ENCODE data around the gene COL6A5.
"Not testable (repeated sequence)": the region's sequence is repeated elsewhere in the genome, so short reads cannot be mapped to it uniquely, and the experiment has no call there.

COL6A5 gene

DNA sequence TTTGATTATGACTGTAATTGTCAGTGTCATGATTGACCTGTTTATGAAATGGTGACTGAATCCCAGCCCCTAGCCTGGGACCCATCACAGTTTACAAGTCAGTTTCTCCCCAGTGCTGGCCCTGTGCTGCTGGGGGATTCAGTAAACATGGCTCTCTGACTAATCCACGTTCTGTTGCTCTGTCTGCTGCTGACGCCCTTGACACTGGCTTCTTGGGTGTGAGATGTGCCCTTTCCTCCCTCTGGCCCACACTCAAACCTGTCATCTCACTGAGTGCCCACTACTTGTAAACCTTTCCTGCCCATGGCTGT is 84.2 kb downstream of the COL6A5 start:
- DNase-seq (no peak), ATAC-seq (replicated peaks) (no peak)
- peaks cover 8 to 16% of the 10 kb centered on the region in 2 donors for H3K27me3 Mint-ChIP-seq
- no peaks in the 10 kb centered on the region for H3K36me3 Mint-ChIP-seq (ENCODE audit: insufficient read depth)
- H3K27ac Mint-ChIP-seq = no peak overlapping the region
- H3K4me3 Mint-ChIP-seq = no peak overlapping the region
- H3K4me1 Mint-ChIP-seq (ENCODE audit: low read depth in 2 of 2) = no peaks in the 10 kb centered on the region
- H3K9me3 Mint-ChIP-seq = no peaks in the 10 kb centered on the region

DNA sequence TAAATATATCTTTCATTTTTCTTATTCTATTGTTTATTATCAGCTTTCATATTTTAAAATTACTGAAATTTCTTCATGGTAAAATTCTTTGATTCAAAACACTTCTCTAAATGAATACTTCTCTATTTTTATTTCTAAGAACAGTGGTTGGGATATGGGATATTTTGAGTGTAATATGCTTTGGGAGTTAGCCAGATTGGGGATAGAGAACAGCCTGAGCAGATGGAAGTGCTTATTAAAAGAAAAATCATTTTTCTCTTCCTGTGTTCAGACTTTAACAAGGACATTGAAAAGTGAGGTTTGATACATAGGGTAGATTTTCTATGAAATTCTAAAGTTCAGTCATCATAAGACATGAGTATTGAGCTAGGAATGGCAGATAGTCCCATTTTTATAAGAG is 84.8 kb downstream of the COL6A5 start:
- DNase-seq (no peak), ATAC-seq (replicated peaks) (no peak)
- Mint-ChIP-seq H3K27ac (no peak overlapping the region), H3K4me3 (no peak overlapping the region), H3K4me1 (ENCODE audit: low read depth in 2 of 2) (no peaks in the 10 kb centered on the region), H3K27me3 (peaks cover 8 to 10% of the 10 kb centered on the region in 2 donors), H3K36me3 (ENCODE audit: insufficient read depth) (no peaks in the 10 kb centered on the region), H3K9me3 (no peaks in the 10 kb centered on the region)

DNA sequence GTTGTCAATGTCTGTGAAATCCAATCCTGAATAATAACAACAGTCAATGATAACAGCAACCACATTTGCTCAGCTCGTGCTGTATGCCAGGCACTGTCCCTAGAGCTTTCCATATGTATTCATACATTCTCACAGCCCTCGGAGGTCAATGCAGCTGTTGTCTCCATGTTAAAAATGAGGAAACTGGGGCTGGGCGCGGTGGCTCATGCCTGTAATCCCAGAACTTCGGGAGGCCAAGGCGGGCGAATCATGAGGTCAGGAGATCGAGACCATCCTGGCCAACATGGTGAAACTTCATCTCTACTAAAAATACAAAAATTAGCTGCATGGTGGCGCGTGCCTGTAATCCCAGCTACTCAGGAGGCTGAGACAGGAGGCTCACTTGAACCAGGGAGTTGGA is 86.6 kb downstream of the COL6A5 start:
- ATAC-seq (replicated peaks); H3K36me3 Mint-ChIP-seq (ENCODE audit: insufficient read depth); H3K9me3 Mint-ChIP-seq: not testable (repeated sequence)

DNA sequence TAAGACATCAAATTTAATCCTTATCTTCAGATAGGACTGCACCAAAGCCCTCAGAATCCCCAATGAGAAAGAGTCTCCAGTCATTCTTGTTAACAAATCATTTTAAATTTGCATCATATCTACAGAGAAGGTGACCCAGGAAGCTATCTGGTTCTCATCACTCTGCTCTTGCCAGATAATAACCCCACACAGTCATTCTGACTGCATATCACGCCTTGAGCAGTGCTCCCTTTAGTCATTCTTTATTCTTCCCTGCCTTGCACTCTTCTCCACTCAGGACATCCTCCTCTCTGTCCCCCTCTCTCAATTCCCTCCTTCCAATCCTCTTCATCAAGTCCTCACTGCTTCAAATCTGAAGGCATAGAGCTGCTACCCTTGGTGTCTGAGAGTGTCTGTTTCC is 87.8 kb downstream of the COL6A5 start:
- H3K9me3 Mint-ChIP-seq = no peaks in the 10 kb centered on the region
- peaks cover 8 to 14% of the 10 kb centered on the region in 2 donors for H3K27me3 Mint-ChIP-seq
- no peak overlapping the region for H3K4me3 Mint-ChIP-seq
- ATAC-seq (replicated peaks) (no peak), DNase-seq (no peak)
- no peaks in the 10 kb centered on the region for H3K36me3 Mint-ChIP-seq (ENCODE audit: insufficient read depth)
- H3K27ac Mint-ChIP-seq = no peak overlapping the region
- H3K4me1 Mint-ChIP-seq (ENCODE audit: low read depth in 2 of 2) = no peaks in the 10 kb centered on the region

More for the DNA sequence above, 86.6 kb downstream of the COL6A5 start:
- not testable (repeated sequence) for H3K4me3 Mint-ChIP-seq; H3K27ac Mint-ChIP-seq; H3K4me1 Mint-ChIP-seq (ENCODE audit: low read depth in 2 of 2); DNase-seq
- peaks cover 8 to 14% of the 10 kb centered on the region in 2 donors for H3K27me3 Mint-ChIP-seq

DNA sequence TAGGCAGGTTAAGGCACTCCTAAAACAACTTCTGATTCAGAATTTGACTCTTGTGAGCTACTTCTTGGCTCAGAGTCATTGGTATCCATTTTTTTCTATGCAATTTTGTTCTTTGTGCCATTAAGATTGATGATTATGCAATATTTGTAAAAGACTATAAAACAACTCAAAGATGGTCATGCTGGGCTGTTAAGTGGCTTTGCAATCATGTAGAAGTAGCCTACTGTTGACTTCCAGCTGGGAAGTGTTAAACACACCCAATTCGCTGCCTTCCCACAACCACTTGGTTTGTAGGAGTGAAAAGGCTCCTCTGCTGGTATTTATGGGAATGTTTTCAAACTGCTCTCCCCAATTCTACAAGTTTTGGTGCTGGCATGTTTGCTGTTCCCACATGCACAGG is 96.8 kb downstream of the COL6A5 start:
- ATAC-seq (replicated peaks) (no peak), DNase-seq (no peak)
- H3K27me3 Mint-ChIP-seq = peaks cover 7 to 33% of the 10 kb centered on the region in 2 donors
- no peak overlapping the region for H3K27ac Mint-ChIP-seq
- H3K36me3 Mint-ChIP-seq (ENCODE audit: insufficient read depth) = no peaks in the 10 kb centered on the region
- no peak overlapping the region for H3K4me3 Mint-ChIP-seq
- H3K9me3 Mint-ChIP-seq = no peaks in the 10 kb centered on the region
- no peaks in the 10 kb centered on the region for H3K4me1 Mint-ChIP-seq (ENCODE audit: low read depth in 2 of 2)

DNA sequence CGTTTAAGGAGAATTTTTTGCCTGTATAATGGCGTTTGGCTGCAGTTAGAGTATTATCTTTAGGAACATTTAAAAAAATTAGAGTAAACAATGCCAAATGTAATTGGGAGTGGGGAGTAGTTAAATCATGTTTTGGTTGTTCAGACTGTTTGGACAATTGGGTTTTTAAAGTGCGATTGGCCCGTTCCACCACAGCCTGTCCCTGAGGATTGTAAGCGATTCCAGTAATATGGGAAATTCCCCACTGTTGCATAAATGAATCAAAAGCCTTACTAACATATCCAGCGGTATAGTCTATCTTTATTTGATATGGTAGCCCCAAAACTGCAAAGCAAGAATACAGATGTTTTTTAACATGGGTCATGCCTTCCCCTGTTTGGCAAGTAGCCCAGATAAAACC is 101.4 kb downstream of the COL6A5 start:
- not testable (repeated sequence) for H3K4me1 Mint-ChIP-seq (ENCODE audit: low read depth in 2 of 2); DNase-seq; H3K27ac Mint-ChIP-seq; H3K36me3 Mint-ChIP-seq (ENCODE audit: insufficient read depth); H3K9me3 Mint-ChIP-seq; H3K4me3 Mint-ChIP-seq; ATAC-seq (replicated peaks)
- H3K27me3 Mint-ChIP-seq = peaks cover 7 to 25% of the 10 kb centered on the region in 2 donors

DNA sequence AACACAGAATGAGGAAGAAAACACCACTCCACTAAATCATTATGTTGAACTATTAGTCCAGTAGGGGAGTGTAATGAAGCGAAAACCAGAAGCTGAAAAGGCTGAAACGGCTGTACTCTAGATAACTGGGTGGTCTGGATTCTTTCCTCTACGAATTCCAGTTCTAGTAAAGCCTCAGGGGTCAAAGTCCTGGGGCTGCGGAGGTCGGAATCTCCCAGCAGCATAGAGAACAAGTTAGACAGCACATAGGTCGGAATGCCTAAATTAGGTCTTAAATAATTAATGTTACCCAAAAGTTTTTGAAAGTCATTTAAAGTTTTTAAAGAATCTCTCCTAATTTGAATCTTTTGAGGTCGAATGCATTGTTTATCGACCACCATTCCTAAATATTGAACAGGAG is 102.7 kb downstream of the COL6A5 start:
- H3K4me3 Mint-ChIP-seq; H3K27ac Mint-ChIP-seq; ATAC-seq (replicated peaks); H3K36me3 Mint-ChIP-seq (ENCODE audit: insufficient read depth); H3K4me1 Mint-ChIP-seq (ENCODE audit: low read depth in 2 of 2); DNase-seq; H3K9me3 Mint-ChIP-seq: not testable (repeated sequence)
- H3K27me3 Mint-ChIP-seq = peaks cover 7 to 25% of the 10 kb centered on the region in 2 donors

DNA sequence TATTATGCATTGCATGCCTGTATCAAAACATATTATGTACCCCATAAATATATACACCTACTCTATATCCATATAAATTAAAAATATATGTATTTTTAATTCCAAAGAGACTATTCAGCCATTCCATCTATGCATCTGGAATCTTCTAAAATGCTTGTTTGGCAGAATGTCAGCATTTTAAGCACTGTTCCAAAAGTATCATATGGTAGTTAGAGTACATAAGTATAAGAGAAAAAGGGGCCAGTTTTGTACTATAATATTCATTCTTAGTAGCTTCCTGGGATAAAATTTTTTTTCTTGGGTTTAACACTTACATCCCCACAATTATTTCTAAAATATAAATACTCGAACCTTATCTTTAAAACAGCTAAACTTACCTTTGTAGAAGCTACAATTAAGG is 111.1 kb downstream of the COL6A5 start:
- Mint-ChIP-seq H3K36me3 (ENCODE audit: insufficient read depth) (no peaks in the 10 kb centered on the region), H3K4me3 (no peak overlapping the region), H3K27ac (no peak overlapping the region), H3K4me1 (ENCODE audit: low read depth in 2 of 2) (no peaks in the 10 kb centered on the region), H3K27me3 (peaks cover 0 to 8% of the 10 kb centered on the region in 2 donors), H3K9me3 (no peaks in the 10 kb centered on the region)
- ATAC-seq (replicated peaks) = no peak
- DNase-seq = no peak

DNA sequence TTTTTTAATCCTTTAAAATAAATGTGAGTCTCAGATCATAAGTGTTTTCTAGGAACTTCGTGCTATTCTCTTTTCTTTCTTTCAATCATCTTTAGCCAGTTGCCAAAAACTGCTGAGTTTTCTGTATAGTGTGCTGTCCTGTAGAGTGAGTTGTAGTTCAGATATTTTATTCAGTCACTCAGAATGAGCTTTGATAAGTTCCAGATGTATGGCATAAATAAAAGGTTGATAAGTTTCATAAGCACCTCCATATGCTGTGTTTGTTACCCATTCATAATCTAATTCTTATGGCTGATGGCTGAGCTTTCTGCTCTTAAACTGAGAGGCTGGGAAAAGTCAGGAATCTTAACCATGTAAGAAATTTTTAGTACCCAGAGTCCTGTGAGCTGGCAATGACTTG is 112.2 kb downstream of the COL6A5 start:
- DNase-seq = no peak
- Mint-ChIP-seq H3K27ac (no peak overlapping the region), H3K4me1 (ENCODE audit: low read depth in 2 of 2) (no peaks in the 10 kb centered on the region), H3K4me3 (no peak overlapping the region), H3K36me3 (ENCODE audit: insufficient read depth) (no peaks in the 10 kb centered on the region), H3K9me3 (no peaks in the 10 kb centered on the region), H3K27me3 (peaks cover 0 to 9% of the 10 kb centered on the region in 2 donors)
- ATAC-seq (replicated peaks) = no peak

DNA sequence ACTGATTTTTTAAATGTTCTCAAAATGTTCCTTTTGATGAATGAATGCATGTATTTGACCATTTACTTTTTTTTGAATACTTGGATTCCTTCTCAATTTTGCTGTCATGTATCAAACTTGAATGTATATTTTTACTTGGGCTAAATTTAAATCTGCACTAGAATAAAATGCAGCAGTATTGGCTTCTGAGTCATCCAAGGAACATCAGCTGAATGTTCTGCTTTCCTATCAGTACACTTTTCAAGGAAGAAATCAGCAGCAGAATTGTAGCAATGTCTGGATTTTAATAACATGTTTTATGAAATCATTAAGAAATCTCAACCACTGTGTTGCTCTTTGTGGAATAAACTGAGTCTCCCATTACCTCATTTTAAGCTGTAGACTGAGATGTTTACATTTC is 114.5 kb downstream of the COL6A5 start:
- no peak for ATAC-seq (replicated peaks)
- Mint-ChIP-seq H3K27me3 (peaks cover 14 to 19% of the 10 kb centered on the region in 2 donors), H3K9me3 (no peaks in the 10 kb centered on the region), H3K36me3 (ENCODE audit: insufficient read depth) (no peaks in the 10 kb centered on the region), H3K4me1 (ENCODE audit: low read depth in 2 of 2) (no peaks in the 10 kb centered on the region), H3K27ac (no peak overlapping the region), H3K4me3 (no peak overlapping the region)
- no peak for DNase-seq

DNA sequence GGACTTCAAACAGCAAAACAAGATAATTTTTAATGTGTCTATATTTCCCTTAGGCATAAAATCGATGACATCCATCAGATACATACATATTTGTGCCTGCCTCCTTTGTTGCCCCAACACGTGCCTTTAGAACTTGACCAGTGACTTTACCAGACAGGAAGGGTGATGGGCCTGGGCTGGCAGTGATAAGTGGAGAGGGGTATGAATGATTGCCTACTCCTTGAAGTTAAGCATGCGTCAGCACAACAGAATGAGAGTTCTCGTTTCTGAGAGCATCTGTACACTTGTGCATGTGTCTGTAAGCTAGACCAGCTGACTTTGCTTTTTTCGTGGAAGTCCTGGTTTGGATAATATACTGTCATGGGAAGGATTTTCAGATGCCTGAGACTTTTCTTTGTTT is 116.6 kb downstream of the COL6A5 start:
- H3K36me3 Mint-ChIP-seq (ENCODE audit: insufficient read depth) = no peaks in the 10 kb centered on the region
- DNase-seq = no peak
- no peak overlapping the region for H3K4me3 Mint-ChIP-seq
- no peak overlapping the region for H3K27ac Mint-ChIP-seq
- peaks cover 11 to 26% of the 10 kb centered on the region in 2 donors for H3K27me3 Mint-ChIP-seq
- ATAC-seq (replicated peaks) = no peak
- no peaks in the 10 kb centered on the region for H3K4me1 Mint-ChIP-seq (ENCODE audit: low read depth in 2 of 2)
- H3K9me3 Mint-ChIP-seq = no peaks in the 10 kb centered on the region

DNA sequence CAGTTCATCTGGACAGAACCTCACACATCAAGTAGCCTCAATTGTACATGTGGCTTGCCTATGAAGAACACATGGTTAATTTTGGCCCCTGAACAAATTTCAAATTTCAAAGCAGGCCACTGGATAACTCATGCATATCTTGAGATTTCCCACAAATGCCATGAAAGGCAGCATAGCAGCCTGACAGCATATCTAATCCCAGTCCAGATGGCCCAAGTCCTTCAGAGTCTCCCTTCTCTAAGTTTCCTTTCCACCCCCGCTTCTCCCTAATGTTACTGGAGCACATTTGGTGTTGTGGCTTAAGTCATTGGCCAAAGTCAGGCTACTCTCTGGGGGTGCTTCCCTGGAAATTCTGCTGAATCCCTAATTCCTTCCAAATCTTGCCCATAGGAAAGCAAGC is 117.7 kb downstream of the COL6A5 start:
- no peaks in the 10 kb centered on the region for H3K4me1 Mint-ChIP-seq (ENCODE audit: low read depth in 2 of 2)
- H3K9me3 Mint-ChIP-seq = no peaks in the 10 kb centered on the region
- peaks cover 11 to 26% of the 10 kb centered on the region in 2 donors for H3K27me3 Mint-ChIP-seq
- ATAC-seq (replicated peaks) = no peak
- DNase-seq = no peak
- no peaks in the 10 kb centered on the region for H3K36me3 Mint-ChIP-seq (ENCODE audit: insufficient read depth)
- H3K27ac Mint-ChIP-seq = no peak overlapping the region
- no peak overlapping the region for H3K4me3 Mint-ChIP-seq

DNA sequence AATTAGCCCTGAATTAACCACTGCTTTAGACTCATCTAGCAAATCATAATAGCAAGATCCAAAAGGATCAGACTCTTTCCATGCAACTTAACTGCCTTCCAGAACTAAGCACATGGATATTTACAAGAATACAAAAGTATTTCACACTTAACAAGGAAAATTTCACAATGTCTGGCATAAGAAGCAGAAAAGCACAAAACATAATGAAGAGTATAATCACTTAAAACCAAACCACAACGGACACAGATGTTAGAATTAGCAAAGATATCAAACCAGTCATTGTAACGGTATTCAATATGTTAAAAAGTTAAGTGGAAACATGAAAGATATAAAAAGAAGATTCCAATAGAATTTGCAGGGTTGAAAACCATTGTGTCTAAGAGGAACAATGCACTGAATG is 120.0 kb downstream of the COL6A5 start:
- H3K4me1 Mint-ChIP-seq (ENCODE audit: low read depth in 2 of 2) = no peaks in the 10 kb centered on the region
- no peaks in the 10 kb centered on the region for H3K9me3 Mint-ChIP-seq
- H3K4me3 Mint-ChIP-seq = no peak overlapping the region
- ATAC-seq (replicated peaks) (no peak), DNase-seq (no peak)
- peaks cover 16 to 43% of the 10 kb centered on the region in 2 donors for H3K27me3 Mint-ChIP-seq
- H3K27ac Mint-ChIP-seq = no peak overlapping the region
- no peaks in the 10 kb centered on the region for H3K36me3 Mint-ChIP-seq (ENCODE audit: insufficient read depth)

DNA sequence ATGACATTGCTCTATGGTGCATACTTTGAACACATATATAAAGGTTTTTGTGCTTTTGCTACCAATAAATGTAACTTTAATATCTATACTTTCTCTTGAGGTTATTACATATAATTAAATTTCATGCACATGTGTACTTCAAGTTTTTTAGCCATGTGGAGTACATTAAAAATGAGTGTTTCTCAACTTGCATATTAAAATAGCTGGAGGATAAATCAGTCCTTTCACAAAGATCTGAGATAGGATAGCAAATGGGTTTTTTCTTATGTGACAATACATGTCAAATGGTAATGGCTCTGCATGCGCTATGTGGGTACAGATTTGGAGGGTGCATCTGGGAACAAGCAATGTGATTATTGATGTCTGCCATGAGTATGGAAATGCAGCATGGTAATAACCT is 122.8 kb downstream of the COL6A5 start:
- no peak for ATAC-seq (replicated peaks)
- Mint-ChIP-seq H3K27me3 (peaks cover 23 to 47% of the 10 kb centered on the region in 2 donors), H3K27ac (no peak overlapping the region), H3K4me3 (no peak overlapping the region), H3K36me3 (ENCODE audit: insufficient read depth) (no peaks in the 10 kb centered on the region), H3K4me1 (ENCODE audit: low read depth in 2 of 2) (no peaks in the 10 kb centered on the region), H3K9me3 (no peaks in the 10 kb centered on the region)
- no peak for DNase-seq

DNA sequence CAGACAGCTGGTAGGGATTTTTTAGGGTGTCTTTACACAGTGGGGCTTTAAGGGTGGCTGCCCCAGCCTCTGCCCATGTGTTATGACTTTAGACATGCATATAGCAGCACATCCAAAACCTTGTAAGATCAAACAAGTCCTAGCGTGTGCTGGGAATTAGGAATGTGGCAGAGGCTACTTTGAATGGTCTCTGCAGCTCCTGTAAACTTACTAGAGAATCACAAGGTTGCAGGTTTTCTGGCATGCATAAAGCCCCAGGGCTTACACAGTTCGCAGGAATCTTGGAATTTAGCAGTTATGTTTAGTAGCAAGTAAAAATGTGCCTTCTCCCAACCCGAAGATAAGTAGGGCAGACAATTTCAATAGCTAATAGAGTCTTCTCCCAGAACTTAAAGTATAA is 124.7 kb downstream of the COL6A5 start:
- no peaks in the 10 kb centered on the region for H3K36me3 Mint-ChIP-seq (ENCODE audit: insufficient read depth)
- H3K9me3 Mint-ChIP-seq = no peaks in the 10 kb centered on the region
- H3K4me3 Mint-ChIP-seq = no peak overlapping the region
- H3K4me1 Mint-ChIP-seq (ENCODE audit: low read depth in 2 of 2) = no peaks in the 10 kb centered on the region
- H3K27ac Mint-ChIP-seq = no peak overlapping the region
- peaks cover 20 to 37% of the 10 kb centered on the region in 2 donors for H3K27me3 Mint-ChIP-seq
- ATAC-seq (replicated peaks) = no peak
- no peak for DNase-seq

Data from effector memory CD8-positive, alpha-beta T cell (primary cell).